HepG2 (cell line): ENCODE results near the gene LZTS2. TPM values are rescaled to one million over a fixed set of nuclear protein-coding genes. Genes with fewer than 3 reads are reported as not detected.
A peak's percentile ranks its signal among the peaks of the same experiment; 100 is the strongest.

ENCODE experiments used
- AHDC1 ChIP-seq: sonication (generic); formaldehyde crosslinking; IDR thresholded peaks from 2 replicates; pipeline ENCODE4 v1.5.1; 2020; ENCODE audit warnings: mild to moderate bottlenecking, missing genetic modification reagents, borderline replicate concordance
- HIC2 ChIP-seq: sonication (generic); formaldehyde crosslinking; IDR thresholded peaks from 2 replicates; pipeline ENCODE4 v1.9.0; 2022; ENCODE audit warnings: low read depth, missing genetic modification reagents
- HOXA3 ChIP-seq: sonication (generic); formaldehyde crosslinking; IDR thresholded peaks from 2 replicates; pipeline ENCODE4 v1.5.0; 2020; ENCODE audit warnings: missing genetic modification reagents
- KDM6A ChIP-seq: IDR thresholded peaks from 2 replicates; pipeline ENCODE4 v1.6.1; 2016; ENCODE audit warnings: low read depth
- PCBP1 ChIP-seq: fragments of 200-400 bp; formaldehyde crosslinking; IDR thresholded peaks from 2 replicates; pipeline ENCODE4 v1.6.1; 2017; ENCODE audit warnings: mild to moderate bottlenecking, low read depth, low read length, borderline replicate concordance
- PPARG ChIP-seq: conservative IDR thresholded peaks from 2 replicates; pipeline ENCODE4 v1.6.1; 2016; ENCODE audit warnings: missing biosample characterization, missing genetic modification reagents
- SKI ChIP-seq: fragments of 450-650 bp; IDR thresholded peaks from one replicate; pipeline ENCODE4 v1.6.1; 2018; ENCODE audit warnings: mild to moderate bottlenecking; ENCODE audit not compliant: partially characterized antibody
- TFE3 ChIP-seq: IDR thresholded peaks from 2 replicates; pipeline ENCODE4 v1.6.1; 2016
- ZNF343 ChIP-seq: sonication (generic); formaldehyde crosslinking; IDR thresholded peaks from 2 replicates; pipeline ENCODE4 v1.4.0; 2020; ENCODE audit warnings: mild to moderate bottlenecking, missing genetic modification reagents
- ZNF567 ChIP-seq: sonication (generic); formaldehyde crosslinking; IDR thresholded peaks from 2 replicates; pipeline ENCODE4 v1.8.1; 2023; ENCODE audit warnings: mild to moderate bottlenecking, missing genetic modification reagents, borderline replicate concordance
- ZNF605 ChIP-seq: sonication (generic); formaldehyde crosslinking; IDR thresholded peaks from 2 replicates; pipeline ENCODE4 v1.8.0; 2022; ENCODE audit warnings: mild to moderate bottlenecking, missing genetic modification reagents
- ZNF614 ChIP-seq: IDR thresholded peaks from 2 replicates; pipeline ENCODE4 v1.6.1; 2018; ENCODE audit warnings: missing biosample characterization, missing genetic modification reagents, inconsistent platforms, borderline replicate concordance
- polyA plus RNA-seq, 8 experiments: library from polyadenylated mRNA; depleted of rRNA in 3 of 8; stranded (reverse) in 7 of 8; unstranded in 1 of 8; fragments of >200 nt; fragmentation: Illumina TruSeq in 4 of 8; extraction: Trizol in 4 of 8; gene quantifications; 2 replicates each; pipeline versions ENCODE4 v1.2.1 to v1.2.3, GENCODE V29; 2011 to 2016; ENCODE audit warnings: low read depth in 4 of 8, missing spikeins in 1 of 8, mixed read lengths in 1 of 8; ENCODE audit not compliant: insufficient read depth in 1 of 8
- total RNA-seq, 5 experiments: library from RNA; depleted of rRNA; stranded (reverse); fragments of >200 nt; fragmentation: Illumina TruSeq; extraction: Trizol; gene quantifications; 2 replicates each; pipeline ENCODE4 v1.2.3, GENCODE V29; 2016; ENCODE audit warnings: low read depth in 1 of 5
- TF ChIP-seq, protein P1 (sequence below): sonication (generic); formaldehyde crosslinking; IDR thresholded peaks from 2 replicates; pipeline ENCODE4 v1.4.0; 2020; ENCODE audit warnings: mild to moderate bottlenecking, missing genetic modification reagents

LZTS2 gene
- total and polyA plus RNA-seq, 2 of the 13 experiments (the other 11 are each of a cell fraction or from before 2014, with no cell fraction given): 43.6 to 65.6 TPM

DNA sequence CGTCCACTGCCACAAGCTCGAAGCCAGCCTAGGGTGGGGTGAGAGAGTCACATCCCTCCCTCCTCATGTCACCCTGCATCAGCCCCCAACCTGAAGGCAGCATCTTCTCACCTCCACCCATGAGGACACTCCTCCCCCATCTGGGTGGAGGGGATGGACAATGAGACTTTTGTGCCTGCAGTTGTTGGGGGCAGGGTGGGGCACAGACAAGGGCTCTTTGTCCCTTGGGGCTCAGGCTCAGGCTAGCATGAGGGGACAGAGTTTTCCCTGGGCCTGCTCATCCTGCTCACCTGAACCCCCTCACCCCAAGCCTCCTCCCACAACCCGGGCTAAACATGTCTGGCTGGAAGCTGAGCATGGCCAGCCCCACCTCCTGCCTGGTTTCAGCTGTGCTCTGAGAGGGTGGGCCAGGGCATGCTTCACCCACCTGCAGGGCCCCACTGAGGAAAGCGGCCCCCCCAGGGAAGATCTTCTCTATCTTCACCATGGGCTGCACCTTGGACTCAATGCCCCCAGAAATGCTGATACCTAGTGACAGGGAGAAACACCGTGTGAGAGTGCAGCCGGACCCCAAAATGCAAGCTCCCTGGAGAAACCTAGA is 9.3 kb downstream of the LZTS2 start (continued):
- TF ChIP-seq AHDC1 (CRISPR knock-in tag) (no peak), TFE3 (CRISPR knock-in tag) (0 out of 2 replicates have a peak, but pooled peaks have one; percentile 15), ZNF343 (CRISPR knock-in tag) (no peak), HIC2 (no peak), PCBP1 (peak; percentile 7; the same call in 1 of the 2 replicates), ZNF605 (0 out of 2 replicates have a peak, but pooled peaks have one; percentile 17), ZNF614 (CRISPR knock-in tag) (peak; percentile 34; the same call in 1 of the 2 replicates), PPARG (CRISPR knock-in tag) (0 out of 2 replicates have a peak, but pooled peaks have one; percentile 20), HOXA3 (CRISPR knock-in tag) (peak; percentile 50), ZNF567 (CRISPR knock-in tag) (no peak), SKI (no peak), KDM6A (CRISPR knock-in tag) (0 out of 2 replicates have a peak, but pooled peaks have one; percentile 23)
- TF ChIP-seq, protein P1, sequence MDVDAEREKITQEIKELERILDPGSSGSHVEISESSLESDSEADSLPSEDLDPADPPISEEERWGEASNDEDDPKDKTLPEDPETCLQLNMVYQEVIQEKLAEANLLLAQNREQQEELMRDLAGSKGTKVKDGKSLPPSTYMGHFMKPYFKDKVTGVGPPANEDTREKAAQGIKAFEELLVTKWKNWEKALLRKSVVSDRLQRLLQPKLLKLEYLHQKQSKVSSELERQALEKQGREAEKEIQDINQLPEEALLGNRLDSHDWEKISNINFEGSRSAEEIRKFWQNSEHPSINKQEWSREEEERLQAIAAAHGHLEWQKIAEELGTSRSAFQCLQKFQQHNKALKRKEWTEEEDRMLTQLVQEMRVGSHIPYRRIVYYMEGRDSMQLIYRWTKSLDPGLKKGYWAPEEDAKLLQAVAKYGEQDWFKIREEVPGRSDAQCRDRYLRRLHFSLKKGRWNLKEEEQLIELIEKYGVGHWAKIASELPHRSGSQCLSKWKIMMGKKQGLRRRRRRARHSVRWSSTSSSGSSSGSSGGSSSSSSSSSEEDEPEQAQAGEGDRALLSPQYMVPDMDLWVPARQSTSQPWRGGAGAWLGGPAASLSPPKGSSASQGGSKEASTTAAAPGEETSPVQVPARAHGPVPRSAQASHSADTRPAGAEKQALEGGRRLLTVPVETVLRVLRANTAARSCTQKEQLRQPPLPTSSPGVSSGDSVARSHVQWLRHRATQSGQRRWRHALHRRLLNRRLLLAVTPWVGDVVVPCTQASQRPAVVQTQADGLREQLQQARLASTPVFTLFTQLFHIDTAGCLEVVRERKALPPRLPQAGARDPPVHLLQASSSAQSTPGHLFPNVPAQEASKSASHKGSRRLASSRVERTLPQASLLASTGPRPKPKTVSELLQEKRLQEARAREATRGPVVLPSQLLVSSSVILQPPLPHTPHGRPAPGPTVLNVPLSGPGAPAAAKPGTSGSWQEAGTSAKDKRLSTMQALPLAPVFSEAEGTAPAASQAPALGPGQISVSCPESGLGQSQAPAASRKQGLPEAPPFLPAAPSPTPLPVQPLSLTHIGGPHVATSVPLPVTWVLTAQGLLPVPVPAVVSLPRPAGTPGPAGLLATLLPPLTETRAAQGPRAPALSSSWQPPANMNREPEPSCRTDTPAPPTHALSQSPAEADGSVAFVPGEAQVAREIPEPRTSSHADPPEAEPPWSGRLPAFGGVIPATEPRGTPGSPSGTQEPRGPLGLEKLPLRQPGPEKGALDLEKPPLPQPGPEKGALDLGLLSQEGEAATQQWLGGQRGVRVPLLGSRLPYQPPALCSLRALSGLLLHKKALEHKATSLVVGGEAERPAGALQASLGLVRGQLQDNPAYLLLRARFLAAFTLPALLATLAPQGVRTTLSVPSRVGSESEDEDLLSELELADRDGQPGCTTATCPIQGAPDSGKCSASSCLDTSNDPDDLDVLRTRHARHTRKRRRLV (CRISPR knock-in tag): 0 out of 2 replicates have a peak, but pooled peaks have one; percentile 41
